HG02973 (cell line): ENCODE data around the gene USP33.
"Not testable (repeated sequence)": the region's sequence is repeated elsewhere in the genome, so short reads cannot be mapped to it uniquely, and the experiment has no call there.

Experiments used
- ATAC-seq: cut with Tn5 transposase; IDR thresholded peaks from one replicate; pipeline ENCODE4 v1.9.1; 2021; ENCODE audit warnings: moderate library complexity; ENCODE audit not compliant: unreplicated experiment

The USP33 gene

GRCh38 chr1:77759071-77760028 is at the start of gene USP33:
USP33 (minus strand) TSS chr1:77759852; CDS start chr1:77741697, 18,155 bp downstream.
- ATAC-seq: peak; percentile 94

GRCh38 chr1:77803371-77803770 is 43.7 kb upstream of the USP33 start:
- no peak for ATAC-seq

- ATAC-seq: no peak
Measured at GRCh38 chr1:77802026-77802425, 42.4 kb upstream of the USP33 start.

- no peak for ATAC-seq
Measured at GRCh38 chr1:77797991-77798390, 38.3 kb upstream of the USP33 start.

- ATAC-seq: no peak
Measured at GRCh38 chr1:77796695-77797405, 37.2 kb upstream of the USP33 start.

- ATAC-seq: no peak
Measured at GRCh38 chr1:77794550-77794949, 34.9 kb upstream of the USP33 start.

- not testable (repeated sequence) for ATAC-seq
Measured at GRCh38 chr1:77786093-77786741, 26.6 kb upstream of the USP33 start.

GRCh38 chr1:77783141-77783540 is 23.5 kb upstream of the USP33 start:
- no peak for ATAC-seq

GRCh38 chr1:77781683-77782082 is 22.0 kb upstream of the USP33 start:
- no peak for ATAC-seq

- peak; percentile 88 for ATAC-seq
Measured at GRCh38 chr1:77779529-77780281, 20.1 kb upstream of the USP33 start, which contains the start of gene MIGA1. MIGA1 (plus strand) TSS chr1:77779649; CDS start chr1:77783253, 3,604 bp downstream.

GRCh38 chr1:77776007-77776700 is 16.5 kb upstream of the USP33 start:
- no peak for ATAC-seq

GRCh38 chr1:77768006-77768405 is 8.4 kb upstream of the USP33 start:
- no peak for ATAC-seq

- no peak for ATAC-seq
Measured at GRCh38 chr1:77762072-77762476, 2.4 kb upstream of the USP33 start.

GRCh38 chr1:77757603-77758002 is 2.0 kb downstream of the USP33 start:
- ATAC-seq: no peak

GRCh38 chr1:77757066-77757584 is 2.5 kb downstream of the USP33 start:
- no peak for ATAC-seq

- ATAC-seq: no peak
Measured at GRCh38 chr1:77756052-77756754, 3.4 kb downstream of the USP33 start.

- ATAC-seq: not testable (repeated sequence)
Measured at GRCh38 chr1:77749489-77749888, 10.2 kb downstream of the USP33 start.

GRCh38 chr1:77744576-77744975 is 15.1 kb downstream of the USP33 start:
- ATAC-seq: no peak

- no peak for ATAC-seq
Measured at GRCh38 chr1:77742011-77742555, 17.6 kb downstream of the USP33 start.
